Measurements from ENCODE around the gene OR1S1.
"Not testable (repeated sequence)": the region's sequence is repeated elsewhere in the genome, so short reads cannot be mapped to it uniquely, and the experiment has no call there.

OR1S1 gene

DNA sequence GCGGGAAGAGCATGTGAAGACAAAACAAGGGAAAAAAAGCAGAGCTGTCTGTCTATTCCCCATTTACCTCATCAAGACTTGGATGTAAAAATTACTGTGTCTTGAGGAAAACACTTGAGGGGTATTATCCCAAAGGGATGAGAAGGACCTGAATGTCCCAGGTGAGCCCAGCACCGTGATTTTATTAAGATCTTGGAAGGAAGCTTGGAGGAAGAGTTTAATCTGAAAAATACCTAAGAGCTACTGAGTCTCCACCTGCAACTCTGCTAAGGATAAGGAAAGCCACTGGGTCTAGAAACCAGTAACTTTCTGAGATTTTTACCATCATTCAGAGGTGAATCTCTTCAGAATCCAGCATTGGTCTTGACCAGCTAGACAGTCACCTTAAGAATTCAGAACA, at the start of gene OR1S1:
OR1S1 (plus strand) TSS at position 301 of the 400 bp plus-strand sequence.
- not testable (repeated sequence) for DNase-seq (ENCODE audit: low spot score)

DNA sequence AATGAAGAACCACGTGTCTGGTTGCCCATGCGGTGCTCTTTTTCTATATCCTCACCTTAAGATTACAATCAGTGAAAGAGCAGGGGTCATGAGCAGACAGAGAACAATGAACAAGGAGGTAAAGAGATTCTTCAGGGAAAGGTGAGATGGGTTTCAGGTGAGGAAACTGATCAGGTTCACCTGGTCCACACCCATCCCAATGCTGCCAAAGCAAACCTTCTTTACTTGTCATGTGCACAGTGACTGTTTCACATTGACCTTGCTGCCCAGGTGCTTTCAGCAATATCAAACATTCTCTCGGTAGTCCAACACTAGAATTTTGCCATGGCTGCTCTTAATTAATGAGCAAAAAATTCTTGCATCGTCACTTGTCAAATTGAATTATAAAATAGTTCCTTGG, 48.1 kb upstream of the OR1S1 start:
- no peak for DNase-seq (ENCODE audit: low spot score)

DNA sequence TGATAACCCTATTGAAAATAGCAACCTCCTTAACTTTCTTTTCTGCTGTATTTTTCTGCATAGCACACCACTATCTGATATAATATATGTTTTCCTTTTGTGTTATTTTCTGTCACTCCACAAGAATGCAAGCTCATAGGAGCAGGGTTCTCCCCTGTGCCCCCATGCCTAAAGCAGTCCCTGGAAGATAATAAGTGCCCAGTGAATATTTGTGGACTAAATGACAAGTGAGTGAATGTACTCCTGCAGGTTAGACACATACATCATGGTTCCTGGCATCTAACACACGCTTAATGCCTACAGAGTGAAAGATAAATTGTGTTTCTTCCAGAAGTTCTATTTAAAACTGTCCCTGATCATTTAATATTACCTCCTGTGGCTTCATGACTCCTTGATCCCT, 47.5 kb upstream of the OR1S1 start:
- no peak for DNase-seq (ENCODE audit: low spot score)

DNA sequence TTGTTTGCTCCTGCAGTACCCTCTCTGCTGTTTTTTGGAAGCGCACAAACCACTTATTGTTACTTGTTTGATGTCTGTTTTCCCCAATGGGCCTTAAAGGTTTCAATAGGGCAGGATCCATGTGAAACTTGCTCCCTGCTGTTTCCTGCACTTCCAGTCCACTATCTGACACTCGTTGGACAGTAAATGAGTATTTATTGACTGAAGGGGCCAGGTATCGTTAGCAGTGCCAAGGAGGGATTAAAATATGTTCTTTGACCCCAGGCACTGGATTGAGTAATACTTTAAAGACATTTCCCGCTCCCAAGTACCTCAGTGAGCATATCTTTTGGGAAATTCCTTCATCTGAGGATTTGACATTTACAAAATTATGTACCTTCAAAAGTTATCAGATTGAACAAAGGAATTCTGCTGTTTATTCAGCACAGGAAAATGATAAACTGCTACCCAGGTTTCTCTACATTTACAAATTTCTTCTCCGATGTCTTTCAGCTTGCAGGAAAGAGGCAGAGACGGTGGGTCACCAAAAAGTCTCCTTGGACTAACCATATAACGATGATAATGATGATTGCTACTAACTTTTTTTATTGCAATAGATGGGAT, 46.9 kb upstream of the OR1S1 start:
- DNase-seq (ENCODE audit: low spot score) = no peak

DNA sequence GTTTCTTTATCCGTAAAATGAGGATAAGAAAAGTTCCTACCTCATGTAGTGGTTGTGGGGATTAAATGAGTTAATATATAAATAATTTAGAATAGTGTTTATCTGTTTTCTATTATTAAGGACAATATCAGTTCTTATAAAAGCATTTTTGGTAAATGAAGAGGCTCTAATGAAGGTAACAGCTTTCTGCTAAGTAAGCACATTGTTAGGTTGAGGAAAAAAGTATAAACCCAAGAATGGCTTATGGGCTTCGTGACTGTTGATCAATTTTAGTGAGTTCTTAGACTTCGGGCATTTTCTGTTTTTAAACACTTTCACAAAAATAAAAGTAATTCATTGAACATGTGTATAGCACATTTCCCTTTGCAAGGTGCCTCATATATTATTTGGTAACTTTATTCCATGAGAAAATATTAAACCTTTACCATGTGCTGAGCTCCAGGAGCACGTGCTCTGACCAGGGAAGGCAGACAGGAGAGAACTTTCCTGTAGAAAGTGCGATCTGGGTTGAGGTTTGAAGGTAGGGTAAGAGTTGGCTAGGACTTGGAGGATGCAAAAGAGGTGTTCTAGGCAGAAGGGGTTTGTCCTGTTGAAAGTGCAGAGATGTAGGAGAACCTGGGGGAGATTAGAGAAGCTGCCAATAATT, 35.0 kb upstream of the OR1S1 start:
- no peak for DNase-seq (ENCODE audit: low spot score)

DNA sequence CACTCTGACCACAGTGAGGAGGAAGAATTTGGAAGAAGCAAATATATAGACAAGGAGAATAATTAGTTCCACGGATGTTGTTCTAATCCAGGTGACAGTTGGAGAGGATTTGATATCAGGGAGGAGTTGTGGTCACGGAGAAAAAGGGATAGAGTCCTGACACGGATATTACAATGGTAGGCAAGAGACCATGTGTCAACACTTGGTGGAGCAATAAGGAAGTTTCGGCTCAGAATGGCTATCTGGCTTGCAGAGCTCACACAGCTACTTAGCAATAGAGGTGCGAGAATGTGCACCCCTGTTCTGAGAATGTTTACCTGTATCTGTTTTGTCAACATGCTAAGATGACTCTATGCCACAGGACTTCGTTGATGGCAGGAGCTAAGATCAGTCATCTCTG, 34.1 kb upstream of the OR1S1 start:
- no peak for DNase-seq (ENCODE audit: low spot score)

DNA sequence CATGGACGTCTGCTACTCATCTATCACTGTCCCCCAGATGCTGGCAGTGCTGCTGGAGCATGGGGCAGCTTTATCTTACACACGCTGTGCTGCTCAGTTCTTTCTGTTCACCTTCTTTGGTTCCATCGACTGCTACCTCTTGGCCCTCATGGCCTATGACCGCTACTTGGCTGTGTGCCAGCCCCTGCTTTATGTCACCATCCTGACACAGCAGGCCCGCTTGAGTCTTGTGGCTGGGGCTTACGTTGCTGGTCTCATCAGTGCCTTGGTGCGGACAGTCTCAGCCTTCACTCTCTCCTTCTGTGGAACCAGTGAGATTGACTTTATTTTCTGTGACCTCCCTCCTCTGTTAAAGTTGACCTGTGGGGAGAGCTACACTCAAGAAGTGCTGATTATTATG, 32.9 kb upstream of the OR1S1 start:
- DNase-seq (ENCODE audit: low spot score) = no peak

DNA sequence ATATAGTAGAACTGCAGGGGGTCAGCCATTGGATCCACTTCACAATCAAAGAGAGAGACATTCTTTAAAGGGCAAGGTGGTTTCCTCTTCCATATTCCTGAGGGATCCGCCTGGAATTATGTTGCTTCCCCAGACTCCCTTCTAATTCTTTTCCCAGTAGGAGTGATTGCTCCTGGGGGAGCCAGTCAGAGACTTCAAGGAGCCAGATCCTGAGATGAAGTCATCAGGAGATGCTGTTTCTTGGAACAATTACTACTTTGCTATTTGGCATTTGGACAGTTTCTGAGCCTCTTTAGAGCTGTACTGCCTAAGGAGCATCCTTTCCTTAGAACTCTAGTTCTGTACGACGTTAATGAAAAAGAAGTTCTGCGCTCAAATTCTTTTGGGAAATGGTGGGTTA, 25.6 kb upstream of the OR1S1 start:
- DNase-seq (ENCODE audit: low spot score) = no peak

DNA sequence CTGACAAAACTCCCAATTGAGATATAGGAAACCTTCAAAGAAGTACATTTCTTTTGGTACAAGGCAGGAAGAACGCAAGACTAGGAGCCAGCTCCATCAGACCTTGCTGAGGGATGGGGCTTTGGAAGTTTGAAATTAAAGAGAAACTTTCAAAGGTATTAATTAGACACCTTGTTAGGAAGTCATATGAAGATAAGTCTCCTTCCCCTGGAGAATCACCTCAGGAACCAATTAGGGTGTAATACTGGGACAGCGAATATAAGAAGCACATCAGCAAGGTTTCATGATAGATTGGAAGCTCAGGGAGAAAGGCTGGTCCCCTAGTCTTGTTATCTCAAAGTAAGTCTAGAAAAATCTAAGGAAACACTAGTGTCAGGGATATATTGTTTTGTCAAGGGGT, 23.8 kb upstream of the OR1S1 start, which contains the start of gene OR9Q2:
OR9Q2 (plus strand) TSS at position 301 of the 400 bp plus-strand sequence. CDS start 1,421 bp downstream, outside the sequence.
- DNase-seq (ENCODE audit: low spot score) = no peak

DNA sequence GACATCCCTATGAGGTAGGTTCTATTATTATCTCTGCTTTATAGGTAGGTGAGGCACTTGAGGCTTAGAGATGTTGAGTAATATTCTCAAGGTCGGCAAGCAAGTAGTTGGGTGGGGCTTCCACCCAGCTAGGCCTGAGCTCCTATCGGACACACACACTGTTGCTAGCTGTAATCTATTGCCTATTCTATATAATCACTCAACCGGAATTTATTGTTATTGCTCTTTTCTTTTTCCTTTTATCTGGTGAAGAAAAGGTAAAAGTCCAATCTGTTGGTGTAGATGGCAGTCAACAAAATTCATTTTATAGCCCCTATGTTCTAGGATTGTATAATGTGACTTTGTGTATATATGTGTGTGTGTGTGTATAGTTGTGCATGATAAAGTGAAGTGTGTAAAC, 20.3 kb upstream of the OR1S1 start:
- no peak for DNase-seq (ENCODE audit: low spot score)

DNA sequence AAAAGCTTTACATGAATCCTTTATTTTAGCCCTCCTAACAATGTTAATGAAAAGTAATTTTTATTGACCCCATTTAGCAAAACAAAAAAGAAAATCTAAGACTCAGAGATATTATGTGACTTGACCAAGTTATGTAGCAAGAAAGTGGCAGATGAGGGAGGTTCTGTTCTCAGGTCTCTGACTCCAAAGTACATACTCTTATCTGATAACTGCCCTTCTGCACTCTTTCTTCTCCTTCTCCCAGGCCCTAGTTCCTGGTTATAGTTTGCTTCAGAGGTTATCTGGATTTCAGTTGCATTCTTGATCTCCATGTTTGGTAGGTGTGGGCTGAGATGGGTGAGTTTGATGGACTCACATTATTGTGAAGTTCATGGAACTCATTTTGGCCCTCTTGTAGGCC, 19.1 kb upstream of the OR1S1 start:
- DNase-seq (ENCODE audit: low spot score) = no peak

DNA sequence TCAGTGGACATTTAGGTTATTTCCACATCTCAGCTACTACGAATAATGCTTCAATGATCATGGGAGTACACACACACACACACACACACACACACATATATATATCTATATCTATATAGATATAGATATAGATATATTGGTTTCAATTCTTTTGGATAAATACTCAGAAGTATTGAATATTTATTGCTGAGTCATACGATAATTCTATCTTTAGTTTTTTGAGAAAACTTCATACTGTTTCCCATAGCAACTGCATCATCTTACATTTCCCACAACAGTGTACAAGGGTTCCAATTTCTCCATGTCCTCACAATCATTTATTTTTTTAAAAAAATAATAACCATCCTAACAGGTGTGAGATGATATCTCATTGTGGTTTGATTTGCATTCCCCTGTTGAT, 16.6 kb upstream of the OR1S1 start:
- no peak for DNase-seq (ENCODE audit: low spot score)

DNA sequence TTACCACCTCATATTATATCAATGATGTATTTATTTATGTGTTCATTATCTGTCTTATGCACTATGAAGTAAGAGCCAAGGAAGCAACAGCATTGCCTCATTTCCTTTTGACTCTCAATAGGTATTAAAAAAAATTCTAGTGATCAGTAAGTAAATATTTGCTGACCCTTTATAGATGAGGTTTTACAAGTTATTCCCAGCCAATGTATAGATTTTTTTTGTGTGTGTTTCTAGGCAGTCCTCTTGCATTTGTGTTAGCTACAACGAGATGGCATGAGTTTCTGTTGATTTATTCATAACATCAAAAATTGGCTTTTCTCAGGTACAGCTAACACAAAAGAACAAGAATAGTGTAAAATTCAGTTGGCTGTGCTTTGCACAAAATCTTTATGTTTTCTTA, 13.2 kb upstream of the OR1S1 start:
- no peak for DNase-seq (ENCODE audit: low spot score)

DNA sequence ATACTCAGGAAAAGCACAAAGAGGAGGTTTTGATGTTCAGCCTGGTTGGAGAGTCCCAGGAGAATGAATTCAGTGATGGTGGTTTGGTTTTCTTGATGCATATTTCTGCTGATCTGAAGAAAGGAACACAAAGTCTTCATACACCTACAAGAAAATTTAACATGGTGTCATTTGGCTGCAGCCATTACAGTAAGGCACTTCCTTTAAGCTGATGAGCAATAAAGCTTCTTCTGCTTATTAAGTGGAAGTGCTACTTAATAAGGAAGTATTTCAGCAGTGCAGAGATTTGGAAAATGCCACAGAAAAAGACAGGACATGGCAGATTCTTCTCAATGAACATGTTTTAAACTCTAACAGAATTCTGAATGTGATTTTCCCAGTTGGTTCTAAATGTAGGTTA, 8.5 kb upstream of the OR1S1 start, which contains the start of gene OR1S2:
OR1S2 (minus strand) TSS at position 101 of the 400 bp plus-strand sequence; CDS start at position 101, 0 bp downstream.
- DNase-seq (ENCODE audit: low spot score) = no peak

DNA sequence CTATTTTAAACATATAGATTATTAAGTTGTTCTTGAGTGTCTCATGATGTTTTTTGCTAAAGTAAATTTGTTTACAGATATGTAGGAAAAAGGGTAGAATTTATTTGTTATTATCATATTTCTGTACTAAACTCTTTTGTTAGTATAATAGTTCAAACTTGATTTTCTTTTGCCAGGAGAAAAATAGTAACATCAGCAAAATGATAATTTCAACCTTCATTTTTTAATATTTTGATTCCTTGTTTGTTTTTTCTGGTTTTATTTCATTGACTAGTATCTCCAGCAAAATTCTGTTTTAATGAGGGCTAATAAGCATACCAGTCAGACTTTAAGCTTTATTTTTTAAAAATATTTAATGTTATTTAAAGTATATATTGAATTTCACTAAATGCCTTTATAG, 4.0 kb downstream of the OR1S1 start:
- no peak for DNase-seq (ENCODE audit: low spot score)

DNA sequence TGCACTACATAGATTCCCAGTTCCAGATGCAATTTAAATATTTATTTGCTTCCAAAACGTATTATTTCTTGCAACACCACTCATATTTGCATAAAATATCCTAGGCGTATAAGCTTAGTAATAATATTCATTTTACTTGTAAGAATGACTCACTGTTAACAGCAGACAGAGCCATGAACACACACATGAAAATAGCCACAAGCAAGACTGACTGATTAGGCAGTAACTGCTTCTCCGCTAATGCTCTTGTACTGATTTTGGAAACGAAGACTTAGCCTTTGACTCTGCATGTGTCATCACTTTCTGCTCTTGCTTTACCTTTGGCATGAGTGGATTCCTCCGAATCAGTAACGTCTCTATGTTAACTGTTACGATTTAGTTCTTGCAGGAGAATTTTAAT, 10.2 kb downstream of the OR1S1 start:
- DNase-seq (ENCODE audit: low spot score) = peak; percentile 40

DNA sequence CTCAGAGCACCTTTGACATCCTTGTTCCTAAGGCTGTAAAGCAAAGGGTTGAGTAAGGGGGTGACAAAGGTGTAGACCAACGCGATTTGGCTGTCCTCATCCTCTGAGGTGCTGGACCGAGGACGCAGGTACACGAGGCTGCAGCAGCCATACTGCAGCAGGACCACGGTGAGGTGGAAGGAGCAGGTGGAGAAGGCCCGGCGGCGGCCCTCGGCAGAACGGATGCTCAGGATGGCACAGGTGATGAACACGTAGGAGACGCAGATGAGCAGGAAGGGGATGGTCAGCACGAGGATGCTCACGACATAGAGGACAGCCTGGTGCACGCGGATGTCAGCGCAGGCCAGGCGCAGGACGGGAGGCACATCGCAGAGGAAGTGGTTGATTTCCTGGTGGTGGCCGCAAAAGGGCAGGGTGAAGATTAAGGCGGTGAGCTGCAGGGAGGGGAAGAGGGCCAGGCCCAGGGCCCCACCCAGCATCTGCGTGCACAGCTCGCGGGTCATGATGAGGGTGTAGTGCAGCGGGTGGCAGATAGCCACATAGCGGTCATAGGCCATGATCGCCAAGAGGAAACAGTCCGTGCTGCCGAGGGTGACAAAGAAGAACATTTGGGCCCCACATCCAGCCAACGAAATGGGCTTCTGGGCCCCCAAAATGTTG, 15.6 kb downstream of the OR1S1 start:
- no peak for DNase-seq (ENCODE audit: low spot score)

DNA sequence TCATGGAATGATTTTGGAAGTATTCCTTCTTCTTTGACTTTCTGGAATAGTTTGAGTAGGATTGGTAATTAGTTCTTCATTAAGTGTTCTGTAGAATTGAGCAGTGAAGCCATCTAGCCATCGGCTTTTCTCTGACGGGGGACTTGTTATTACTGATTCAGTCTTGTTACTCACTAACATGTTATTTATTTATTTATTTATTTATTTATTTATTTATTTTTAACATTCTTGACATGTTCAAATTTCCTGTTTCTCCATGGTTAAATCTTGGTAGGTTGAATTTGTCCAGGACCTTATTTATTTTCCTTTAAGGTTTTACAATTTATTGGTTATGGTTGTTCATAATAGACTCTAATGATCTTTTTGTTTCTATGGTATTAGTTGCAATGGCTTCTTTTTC, 31.4 kb downstream of the OR1S1 start:
- DNase-seq (ENCODE audit: low spot score) = no peak

DNA sequence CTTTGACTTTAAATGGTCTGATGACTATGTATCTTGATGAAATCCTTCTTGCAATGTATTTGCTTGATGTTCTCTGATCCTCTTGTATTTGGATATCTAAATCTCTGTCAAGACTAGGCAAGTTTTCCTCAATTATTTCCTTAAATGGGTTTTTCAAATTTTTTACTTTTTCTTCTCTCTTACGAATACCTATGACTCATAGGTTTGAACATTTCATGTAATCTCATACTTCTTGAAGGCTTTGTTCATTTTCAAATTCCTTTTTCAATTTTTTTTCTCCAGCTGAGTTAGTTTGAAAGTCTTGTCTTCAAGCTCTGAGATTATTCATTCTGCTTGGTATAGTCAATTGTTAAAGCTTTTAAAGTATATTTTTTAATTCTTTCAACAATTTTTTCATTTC, 42.4 kb downstream of the OR1S1 start:
- DNase-seq (ENCODE audit: low spot score) = no peak

DNA sequence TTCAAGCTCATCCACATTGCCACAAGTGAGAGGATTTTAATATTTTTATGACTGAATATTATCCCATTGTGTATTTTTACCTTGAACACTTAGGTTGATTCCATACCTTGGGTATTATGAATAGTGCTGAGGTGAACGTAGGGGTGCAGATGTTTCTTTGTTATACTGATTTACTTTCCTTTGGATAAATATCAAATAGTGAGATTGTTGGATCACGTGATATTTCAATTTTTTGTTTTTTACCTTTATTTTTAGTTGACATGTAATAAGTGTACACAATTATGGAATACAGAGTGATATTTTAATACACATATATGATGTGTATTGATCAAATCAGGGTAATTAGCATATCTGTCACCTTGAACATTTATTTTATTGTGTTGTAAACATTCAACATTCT, 47.5 kb downstream of the OR1S1 start:
- DNase-seq (ENCODE audit: low spot score) = no peak
